CD4-positive, alpha-beta T cell treated with Interleukin-4 for 4 hours (primary cell): ENCODE data around the gene GBE1.

ENCODE experiments used
- DNase-seq: peaks from one replicate; pipeline ENCODE4 v3.0.0-alpha.2; 2020

The GBE1 gene

DNA sequence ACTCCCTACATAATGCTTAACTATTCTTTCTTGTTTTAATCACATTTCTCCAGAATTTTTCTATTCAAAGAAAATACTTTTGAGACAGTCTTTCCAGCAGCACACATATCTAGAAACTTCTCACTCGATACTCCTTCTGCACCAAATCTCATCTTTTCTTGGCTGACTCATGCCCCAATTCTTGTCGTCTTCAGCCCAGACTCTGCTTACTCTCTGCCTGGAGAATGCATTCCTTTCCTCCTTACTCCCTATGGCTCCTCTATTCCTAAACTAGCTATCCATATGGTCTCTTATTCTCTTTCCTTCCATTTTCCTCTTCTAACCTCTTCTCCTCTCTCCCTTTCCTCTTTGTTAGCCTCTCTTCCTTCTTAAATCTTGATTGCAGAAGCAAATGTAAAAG lies 158.7 kb downstream of the GBE1 start:
- no peak for DNase-seq

DNA sequence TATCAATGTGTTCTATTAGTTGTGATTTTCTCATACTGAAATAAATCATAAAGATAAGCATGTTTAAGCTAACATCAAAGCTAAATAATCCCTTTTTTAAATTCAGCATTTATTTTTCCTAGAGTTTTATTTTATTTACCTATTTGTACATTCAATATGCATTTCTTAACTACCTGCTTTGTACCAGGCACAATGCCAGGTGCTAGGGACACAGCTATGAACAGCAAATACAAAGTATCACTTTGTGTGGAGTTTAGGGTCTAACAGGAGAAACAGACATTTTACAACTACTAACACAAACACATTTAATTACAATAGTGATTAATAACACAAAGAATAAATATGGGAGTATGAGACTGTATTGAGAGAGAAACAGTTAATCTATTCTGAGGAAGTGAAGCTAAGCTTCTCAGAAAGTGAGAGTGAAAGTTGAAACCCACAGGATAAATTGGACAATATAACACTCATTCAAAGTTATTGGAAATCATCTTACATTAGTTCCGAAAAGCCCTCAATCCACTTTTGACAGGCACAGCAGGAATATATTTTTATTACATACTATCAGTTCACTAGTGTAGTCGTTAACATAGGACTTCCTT lies 159.6 kb downstream of the GBE1 start:
- no peak for DNase-seq

DNA sequence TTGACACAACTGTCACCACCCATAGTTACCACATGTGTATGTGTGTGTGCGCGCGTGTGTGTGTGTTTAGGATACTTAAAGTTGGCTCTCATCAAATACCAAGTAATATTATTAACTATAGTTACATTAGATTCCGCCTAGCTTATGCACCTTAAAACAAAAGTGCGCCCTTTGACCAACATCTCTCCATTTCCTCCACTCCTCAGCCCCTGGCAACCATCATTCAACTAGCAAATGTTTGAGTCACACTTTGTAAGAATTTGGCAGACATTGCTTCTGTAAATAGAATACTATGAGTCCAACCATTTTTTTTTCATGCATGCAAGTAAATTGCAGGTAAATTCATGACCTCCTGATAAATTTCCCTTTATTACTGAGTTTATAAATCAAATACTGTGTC lies 169.3 kb downstream of the GBE1 start:
- no peak for DNase-seq

DNA sequence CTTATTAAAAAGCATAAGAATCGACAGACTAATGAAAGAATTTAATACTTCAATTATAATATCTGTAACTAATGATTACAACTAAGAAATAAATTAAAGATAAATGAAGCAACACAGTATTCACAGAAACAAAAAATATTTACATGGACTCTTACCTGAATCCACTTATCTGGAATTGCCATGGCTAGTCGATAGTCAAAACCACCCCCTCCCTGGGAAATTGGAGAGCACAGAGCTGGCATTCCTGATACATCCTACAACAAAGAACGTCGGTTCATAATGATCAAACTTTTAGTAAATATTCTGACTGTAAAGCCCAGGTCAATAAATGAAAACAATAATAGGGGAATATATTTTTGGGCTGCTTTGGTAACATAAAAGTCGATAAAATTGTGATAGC lies 175.5 kb downstream of the GBE1 start:
- DNase-seq: no peak

DNA sequence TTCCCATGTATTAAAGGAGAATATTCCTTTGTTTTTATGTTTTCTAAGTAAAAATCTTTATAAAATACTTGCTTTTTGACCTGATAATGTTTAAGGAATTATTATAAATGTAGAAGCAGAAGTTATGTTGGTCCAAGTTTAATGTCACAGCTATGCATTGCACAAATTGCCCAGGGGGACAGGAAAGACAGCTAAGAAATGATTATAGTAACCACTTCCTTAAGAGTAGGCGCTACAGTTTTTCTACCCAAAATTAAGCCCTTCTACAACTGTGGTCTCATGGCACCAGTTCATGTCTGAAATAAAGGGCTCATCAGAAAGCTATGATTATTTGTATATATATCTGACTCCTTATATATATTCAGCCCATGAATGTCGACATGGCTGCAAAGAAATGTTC lies 176.4 kb downstream of the GBE1 start:
- DNase-seq: no peak

DNA sequence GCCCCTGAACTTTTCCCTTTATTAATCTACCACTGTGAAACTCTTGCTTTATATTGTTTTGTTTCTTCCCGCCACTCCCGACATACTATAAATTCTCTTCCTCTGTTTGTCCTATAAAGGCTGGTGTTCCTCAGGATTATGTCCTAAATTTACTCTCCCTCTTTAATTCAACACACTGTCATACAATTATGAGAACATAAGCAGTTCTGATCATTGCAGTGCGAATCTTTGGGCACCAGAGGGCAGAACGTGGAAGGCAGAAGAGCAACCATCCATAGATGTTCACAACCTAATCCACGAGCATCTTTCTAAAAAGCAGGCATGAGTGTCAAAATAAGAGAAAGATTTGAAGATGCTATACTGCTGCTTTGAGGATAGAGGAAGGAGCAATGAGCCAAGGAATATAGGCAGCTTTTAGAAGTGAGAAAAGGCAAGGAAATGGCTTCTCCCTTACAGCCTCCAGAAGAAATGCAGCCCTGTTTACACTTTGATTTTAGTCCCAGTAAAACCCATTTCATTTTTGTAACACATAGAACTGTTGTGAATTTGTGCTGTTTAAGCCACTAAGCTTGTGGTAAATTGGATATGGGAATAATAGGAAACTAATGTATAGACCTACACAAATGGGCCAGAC lies 179.4 kb downstream of the GBE1 start:
- peak; percentile 5 for DNase-seq

DNA sequence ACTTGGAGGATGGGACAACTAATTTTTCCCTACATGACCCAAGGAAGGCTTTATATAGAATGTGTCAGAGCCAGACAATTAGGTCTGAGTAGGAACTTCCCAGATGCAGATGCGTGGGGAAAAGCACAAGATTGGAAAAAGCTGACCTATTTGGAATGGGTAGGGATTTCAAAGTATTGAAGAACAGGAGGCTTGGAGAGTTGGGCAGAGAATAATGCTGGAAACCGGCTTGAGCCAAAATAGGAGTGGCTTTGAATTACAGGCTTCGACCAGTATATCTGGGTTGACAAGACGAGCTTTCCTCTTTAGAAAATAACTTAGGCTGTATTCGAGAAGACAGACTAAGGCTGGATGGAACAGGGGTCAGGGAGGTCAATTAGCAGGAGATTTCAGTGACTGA lies 181.1 kb downstream of the GBE1 start:
- DNase-seq: no peak

DNA sequence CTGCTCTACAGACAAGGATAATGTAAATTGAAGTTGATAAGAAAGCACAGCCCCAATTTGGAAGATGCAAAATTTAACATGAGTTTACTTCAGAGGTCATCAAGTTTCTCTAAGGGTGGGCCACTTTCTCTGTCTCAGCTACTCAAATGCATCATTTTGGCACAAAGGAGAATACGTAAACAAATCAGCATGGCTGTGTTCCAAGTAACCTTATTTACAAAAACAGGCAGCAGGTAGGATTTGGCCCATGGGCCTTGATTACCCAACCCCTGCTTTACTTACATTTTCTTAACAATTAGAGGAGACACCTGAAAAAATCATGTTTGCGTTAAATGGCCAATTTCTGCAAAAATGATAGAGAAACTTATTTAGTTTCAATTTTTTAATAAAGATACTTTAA lies 181.7 kb downstream of the GBE1 start:
- no peak for DNase-seq

DNA sequence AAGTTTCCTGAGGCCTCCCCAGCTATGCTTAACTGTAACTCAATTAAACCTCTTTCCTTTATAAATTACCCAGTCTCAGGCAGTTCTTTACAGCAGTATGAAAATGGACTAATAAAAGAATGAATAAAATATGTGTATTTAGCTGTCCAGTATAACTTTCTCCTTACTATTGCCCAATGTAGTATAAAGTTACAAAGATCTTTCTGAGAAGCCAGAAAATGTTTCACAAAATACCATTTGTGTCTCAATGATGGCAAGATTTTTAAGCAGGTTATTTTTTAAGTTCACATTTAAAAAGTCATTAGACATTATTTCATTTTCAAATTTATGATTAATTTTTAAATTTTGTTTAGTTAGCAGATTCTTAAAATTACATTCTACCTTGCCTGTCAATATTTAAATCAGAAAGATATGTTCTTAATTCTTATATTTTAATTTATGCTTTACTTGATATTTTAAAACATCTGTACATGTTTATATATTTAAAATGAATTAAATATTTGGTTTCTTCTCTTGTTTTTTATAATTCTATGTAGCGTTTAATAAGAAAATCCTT lies 189.2 kb downstream of the GBE1 start:
- DNase-seq: no peak

DNA sequence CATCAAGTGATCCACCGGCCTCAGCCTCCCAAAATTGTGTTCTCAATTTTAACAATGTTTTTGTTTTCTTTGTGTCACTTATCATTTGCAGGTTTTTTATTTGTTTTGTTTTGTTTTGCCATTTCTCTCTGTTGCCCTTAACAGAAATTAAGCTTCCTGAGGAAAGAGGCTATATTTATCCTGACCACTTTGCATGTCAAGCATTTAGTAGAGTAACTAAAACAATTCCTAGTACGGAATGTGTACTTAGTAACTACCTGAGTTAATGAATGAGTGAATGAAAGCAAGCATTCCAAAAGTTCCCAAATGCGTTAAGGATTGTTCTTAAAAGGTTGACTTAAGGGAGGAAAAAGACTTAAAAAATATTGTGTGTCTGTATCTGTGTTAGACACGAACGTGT lies 193.1 kb downstream of the GBE1 start:
- DNase-seq: no peak

DNA sequence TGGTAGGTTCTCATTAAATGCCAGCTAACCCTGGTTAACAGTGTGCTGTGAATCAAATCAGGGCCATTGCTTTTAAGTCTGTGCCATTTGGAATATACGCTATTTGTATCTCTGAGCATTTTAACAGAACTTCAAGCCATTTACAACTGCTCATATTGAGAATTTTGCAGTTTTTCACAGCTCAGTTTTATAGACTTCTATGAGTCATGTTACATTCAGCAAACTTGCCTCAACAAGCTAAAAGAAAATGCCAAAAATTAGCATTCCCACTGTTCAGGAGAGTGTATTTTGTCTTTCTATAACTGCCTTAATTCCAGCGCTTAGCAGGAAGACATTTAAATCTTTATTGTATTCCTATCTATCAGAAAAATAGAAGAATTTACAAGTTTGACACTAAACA lies 196.4 kb downstream of the GBE1 start:
- DNase-seq: no peak

DNA sequence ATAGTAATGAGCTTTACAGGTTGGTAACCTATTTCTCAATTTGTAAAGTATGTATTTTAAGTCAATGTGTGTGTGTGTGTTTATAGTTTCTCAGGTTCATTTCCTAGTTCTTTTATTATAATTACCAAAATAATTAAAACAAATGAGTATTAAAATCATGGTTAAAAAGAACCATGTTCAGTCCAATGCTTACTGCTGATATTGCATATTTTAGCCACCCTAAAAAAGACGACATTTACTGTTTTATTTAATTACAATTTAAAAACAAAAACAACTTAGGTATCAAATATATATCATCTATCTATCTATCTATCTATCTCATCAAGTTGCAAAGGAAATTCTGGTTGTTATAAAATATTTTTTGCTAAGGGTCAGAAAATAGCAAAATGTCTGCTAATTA lies 203.3 kb downstream of the GBE1 start:
- no peak for DNase-seq

DNA sequence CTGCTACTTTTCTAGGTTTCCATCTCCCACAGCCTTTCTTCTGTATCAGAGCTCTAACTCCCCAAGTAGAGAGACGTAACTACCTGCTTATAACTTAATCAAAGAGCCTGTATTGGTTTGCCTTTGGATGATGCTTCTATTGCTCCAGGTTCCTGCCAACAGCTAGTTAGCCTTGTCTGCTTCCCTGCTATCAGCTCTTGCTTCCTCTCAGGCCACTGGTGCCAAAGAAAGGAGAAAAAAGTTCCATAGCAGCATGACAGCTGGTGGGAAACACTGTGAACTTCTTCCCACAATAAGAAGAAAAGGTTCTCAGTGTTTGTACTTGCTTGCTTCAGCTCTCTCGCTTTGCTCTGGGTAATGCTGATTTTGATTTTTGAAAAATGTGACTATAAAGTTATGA lies 206.6 kb downstream of the GBE1 start:
- DNase-seq: no peak

DNA sequence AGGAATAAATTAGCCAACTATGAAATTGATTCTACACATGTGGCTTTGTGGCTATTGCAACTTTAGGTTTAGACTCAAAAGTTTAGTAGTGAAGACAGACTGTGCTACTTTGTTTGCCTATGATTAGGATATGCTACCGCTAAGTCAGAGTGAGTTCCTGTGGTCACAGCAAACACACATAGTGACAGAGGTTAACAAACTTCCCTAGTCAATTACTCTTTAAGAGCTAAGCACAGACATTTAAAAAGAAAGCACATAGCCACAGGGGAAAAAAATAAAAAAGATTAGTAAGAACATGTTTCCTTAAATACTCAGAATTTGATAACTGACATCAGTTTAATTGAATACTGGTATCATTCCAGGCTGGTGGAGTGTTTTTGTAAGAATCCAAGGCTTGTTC lies 207.1 kb downstream of the GBE1 start:
- no peak for DNase-seq

DNA sequence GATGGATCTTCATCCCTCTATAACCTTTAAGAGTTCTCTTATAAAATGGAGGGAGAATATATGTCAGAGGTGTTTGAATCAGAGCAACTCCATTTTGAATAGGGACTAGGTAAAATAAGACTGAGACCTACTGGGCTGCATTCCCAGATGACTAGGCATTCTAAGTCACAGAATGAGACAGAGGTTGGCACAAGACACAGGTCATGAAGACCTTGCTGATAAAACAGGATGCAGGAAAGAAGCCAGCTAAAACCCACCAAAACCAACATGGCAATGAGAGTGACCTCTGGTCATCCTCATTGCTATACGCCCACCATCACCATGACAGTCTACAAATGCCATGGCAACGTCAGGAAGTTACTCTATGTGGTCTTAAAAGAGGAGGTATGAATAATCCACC lies 211.0 kb downstream of the GBE1 start:
- no peak for DNase-seq

DNA sequence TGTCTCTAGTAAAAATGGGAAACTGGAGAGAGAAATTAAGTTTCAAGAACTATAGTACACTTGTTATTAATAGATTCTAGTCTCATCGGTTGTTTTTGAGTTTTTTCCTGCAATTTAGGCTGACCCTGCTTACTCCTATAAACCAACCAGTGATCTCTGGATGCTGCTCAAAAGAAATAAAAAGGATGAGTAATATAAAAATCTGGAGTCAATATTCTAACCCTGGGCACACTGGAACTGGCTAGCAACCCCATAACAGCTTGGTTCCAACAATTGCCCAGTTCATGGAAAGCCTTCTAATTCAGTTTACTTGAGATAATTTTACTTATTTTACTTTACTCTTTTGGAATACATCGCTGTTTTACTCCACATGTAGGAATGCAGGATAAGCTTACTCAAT lies 211.6 kb downstream of the GBE1 start:
- no peak for DNase-seq

DNA sequence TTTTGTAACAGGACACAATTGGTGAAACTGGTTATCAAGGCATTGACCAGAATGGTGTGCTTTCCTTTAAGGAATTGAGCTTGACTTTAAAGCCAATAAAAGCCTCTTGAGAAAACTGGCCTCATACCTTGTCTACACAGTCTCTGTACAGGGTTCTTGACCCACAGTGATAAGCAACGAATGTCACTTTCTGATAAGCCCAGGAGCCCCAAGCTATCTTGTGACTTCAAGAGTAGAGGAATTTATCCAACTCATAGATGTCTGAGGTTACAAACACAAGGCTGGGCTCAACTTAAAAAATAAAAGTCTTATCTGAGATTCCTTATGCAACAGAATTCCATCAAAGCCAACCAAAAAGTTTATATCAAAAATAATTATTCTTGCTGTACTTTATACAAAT lies 212.1 kb downstream of the GBE1 start:
- no peak for DNase-seq

DNA sequence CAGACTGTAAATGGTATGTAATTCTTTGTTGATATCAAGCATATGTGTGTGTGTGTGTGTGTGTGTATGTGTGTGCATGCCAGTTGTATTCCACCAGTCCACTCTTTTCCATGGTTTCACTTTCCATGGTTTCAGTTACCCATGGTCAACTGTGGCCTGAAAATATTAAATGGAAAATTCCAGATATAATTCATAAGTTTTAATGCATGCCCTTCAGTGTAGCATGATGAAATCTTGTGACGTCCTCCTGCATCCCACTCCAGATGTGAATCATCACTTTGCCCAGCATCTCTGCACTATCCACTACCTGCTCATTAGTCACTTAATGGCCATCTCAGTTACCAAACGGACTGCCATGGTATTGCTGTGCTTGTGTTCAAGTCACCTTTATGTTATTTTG lies 215.9 kb downstream of the GBE1 start:
- no peak for DNase-seq

DNA sequence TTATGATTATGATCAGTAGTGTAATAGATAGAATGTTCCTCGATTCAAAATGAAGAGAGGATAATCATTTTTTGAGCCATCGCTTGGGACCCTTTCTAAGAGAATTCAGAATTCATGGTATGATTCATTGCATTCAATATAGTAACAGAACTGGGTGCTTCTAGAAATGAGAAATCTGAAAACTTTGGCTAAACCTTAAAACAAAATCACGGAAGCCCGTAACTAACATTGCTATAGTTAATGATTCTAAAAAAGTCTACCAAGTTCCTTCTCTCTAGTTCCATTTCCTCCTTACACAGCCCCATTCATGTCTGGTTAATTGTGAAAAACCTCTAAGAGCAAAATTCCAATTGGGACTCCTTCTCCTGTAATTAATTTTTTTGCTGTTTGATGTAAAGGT lies 217.1 kb downstream of the GBE1 start:
- no peak for DNase-seq

DNA sequence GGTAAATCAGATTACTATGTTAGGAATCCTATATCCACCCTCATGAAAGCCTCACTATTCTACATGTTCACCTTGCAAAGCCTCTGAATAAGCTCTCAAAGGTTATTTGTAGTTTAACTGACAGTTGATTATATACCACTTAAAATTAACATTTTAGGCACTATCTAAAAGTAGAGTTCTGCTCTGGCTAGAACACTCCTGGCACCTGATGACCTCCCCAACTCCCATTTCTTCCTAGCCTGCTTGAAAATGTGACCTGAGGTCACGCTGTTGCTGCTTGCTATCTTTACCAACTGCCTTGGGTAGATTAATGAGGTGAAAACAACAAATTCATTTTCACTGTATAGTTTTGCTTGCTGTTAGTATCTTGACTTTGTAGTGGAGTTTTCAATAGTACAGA lies 220.7 kb downstream of the GBE1 start:
- DNase-seq: no peak

DNA sequence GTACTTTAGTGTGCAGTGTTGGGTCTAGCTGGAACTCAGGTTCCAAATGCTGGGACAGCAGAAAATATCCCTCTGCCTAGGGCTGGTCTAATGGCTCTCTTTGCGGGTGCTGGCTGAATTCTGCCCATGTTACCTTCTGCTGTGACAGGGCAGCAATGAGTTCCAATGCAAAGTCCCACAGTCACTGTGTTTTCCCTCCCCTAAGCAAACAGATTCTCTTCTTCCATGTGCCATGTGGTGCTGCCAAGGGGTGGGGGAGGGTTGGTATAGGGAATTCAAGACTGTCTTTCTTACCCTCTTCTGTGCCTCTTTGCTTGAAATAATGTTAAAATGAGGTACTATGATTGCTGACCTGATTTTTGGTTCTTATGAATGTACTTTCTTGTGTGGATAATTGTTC lies 229.6 kb downstream of the GBE1 start:
- no peak for DNase-seq

DNA sequence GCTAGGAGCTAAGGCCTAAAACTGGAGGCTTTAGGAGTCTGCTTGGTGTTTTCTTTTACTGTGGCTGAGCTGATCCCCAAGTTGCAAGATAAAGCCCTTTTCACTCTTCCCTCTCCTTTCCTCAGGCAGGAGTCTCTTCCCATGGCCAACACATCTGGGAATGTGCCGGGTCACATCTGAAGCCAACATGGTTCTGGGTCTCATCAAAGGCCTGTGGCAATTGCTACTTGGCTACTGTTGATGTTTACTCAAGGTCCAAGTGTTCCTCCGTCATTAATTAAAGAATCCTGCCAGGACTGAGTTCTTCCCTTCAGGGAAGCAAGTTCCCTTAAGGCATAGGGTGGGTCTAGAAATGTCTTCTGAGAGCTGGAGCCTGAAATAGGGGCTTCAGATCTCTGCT lies 230.2 kb downstream of the GBE1 start:
- no peak for DNase-seq

DNA sequence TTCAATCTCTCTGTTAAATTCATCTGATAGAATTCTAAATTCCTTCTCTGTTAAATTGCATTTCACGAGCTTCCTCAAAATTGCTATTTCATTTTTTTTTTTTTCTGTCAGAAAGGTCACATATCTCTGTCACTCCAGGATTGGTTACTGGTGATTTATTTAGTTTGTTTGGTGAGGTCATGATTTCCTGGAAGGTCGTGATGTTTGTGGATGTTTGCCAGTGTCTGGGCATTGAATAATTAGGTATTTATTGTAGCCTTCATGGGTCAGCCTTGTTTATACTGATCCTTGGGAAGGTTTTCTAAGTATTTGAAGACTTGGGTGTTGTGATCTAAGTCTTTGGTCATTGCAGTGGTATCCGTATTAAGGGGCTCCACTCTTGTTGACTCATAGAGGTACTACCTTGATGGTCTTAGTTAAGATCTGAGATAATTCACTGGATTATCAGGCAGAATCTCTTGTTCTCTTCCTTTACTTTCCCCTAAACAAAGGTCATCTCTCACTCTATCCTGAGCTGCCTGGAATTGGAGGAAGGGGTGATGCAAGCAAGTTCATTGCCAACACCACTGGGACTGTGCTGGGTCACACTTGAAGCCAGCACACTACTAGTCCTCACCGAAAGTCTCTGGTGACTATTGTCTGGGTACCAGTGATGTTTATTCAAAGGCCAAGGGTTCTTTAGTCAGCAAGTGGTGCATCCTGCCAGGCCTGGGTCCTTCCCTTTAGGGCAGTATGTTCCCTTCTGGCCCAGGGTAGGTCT lies 231.1 kb downstream of the GBE1 start:
- no peak for DNase-seq

DNA sequence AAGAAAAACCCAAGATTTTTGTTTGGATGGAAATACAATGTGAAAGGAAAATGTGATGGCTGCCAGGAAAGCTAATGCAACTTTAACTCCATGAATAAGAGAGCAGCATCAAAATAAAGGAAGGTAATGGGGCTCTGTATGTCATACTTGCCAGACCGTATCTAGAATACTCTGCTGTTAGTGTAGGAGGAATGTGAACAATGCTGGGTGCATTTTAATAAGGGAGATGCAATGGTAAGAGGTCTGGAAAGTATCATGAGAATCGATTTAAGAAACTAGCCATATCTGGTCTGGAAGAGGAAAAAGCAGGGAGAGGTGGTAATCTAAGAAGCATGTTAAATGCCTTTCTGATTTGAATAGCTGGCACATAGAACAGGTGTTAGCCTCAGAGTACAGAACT lies 239.6 kb downstream of the GBE1 start:
- no peak for DNase-seq
